Keratinocyte (primary cell): ENCODE measurements around the gene REEP6. TPM values are rescaled to one million over a fixed set of nuclear protein-coding genes. Genes with fewer than 3 reads are reported as not detected.
A peak's percentile ranks its signal among the peaks of the same experiment; 100 is the strongest.

Experiments used
- DNase-seq: peaks from one replicate; pipeline ENCODE4 v3.0.0-alpha.2; 2011; ENCODE audit warnings: low read depth, missing footprints, low spot score
- FAIRE-seq: peaks from 2 replicates; lab custom pipeline; 2011; peaks lifted over from hg19 to GRCh38; lab: Jason Lieb, UNC
- H2AFZ ChIP-seq: 2 replicates; pipeline ENCODE4 v1.6.0; 2012; ENCODE audit warnings: low read length, control low read depth, inconsistent platforms; ENCODE audit not compliant: control insufficient read depth
- H3K27ac ChIP-seq: 2 replicates; pipeline ENCODE4 v1.5.1; 2011; ENCODE audit warnings: low read length; ENCODE audit not compliant: control insufficient read depth, insufficient read depth
- H3K27me3 ChIP-seq: 3 replicates; pipeline ENCODE4 v1.6.0; 2011; ENCODE audit warnings: low read length; ENCODE audit not compliant: control insufficient read depth, insufficient read depth; ENCODE audit errors: extremely low read depth
- H3K36me3 ChIP-seq, 2 experiments: 2 replicates in 1 of 2; 3 replicates in 1 of 2; pipeline ENCODE4 v1.5.1; 2011; ENCODE audit warnings: low read length in 2 of 2, mild to moderate bottlenecking in 1 of 2; ENCODE audit not compliant: control insufficient read depth in 2 of 2, insufficient read depth in 2 of 2; ENCODE audit errors: extremely low read depth in 1 of 2
- H3K4me1 ChIP-seq: 3 replicates; pipeline ENCODE4 v1.5.1; 2011; ENCODE audit warnings: low read length; ENCODE audit not compliant: control insufficient read depth, insufficient read depth; ENCODE audit errors: extremely low read depth
- H3K4me2 ChIP-seq: 3 replicates; pipeline ENCODE4 v1.6.0; 2011; ENCODE audit warnings: low read depth, low read length; ENCODE audit not compliant: control insufficient read depth, insufficient read depth; ENCODE audit errors: extremely low read depth
- H3K4me3 ChIP-seq, 3 experiments: fragments of 200-600 bp in 1 of 3; sonication (generic) in 1 of 3; 2 replicates in 2 of 3; 3 replicates in 1 of 3; pipeline ENCODE4 v1.5.1; 2011 to 2016; ENCODE audit warnings: low read length in 3 of 3, mild to moderate bottlenecking in 3 of 3, control low read depth in 2 of 3, inconsistent platforms in 1 of 3, low read depth in 1 of 3, mixed read lengths in 1 of 3, mixed run types in 1 of 3, moderate library complexity in 1 of 3; ENCODE audit not compliant: control insufficient read depth in 2 of 3, insufficient read depth in 2 of 3; ENCODE audit errors: extremely low read depth in 1 of 3
- H3K79me2 ChIP-seq: 2 replicates; pipeline ENCODE4 v1.6.0; 2012; ENCODE audit warnings: low read length; ENCODE audit not compliant: control insufficient read depth, insufficient read depth
- H3K9ac ChIP-seq: 3 replicates; pipeline ENCODE4 v1.6.0; 2011; ENCODE audit warnings: low read length; ENCODE audit not compliant: control insufficient read depth, insufficient read depth; ENCODE audit errors: extremely low read depth
- H3K9me1 ChIP-seq: 3 replicates; pipeline ENCODE4 v1.6.0; 2011; ENCODE audit warnings: low read length; ENCODE audit not compliant: control insufficient read depth, insufficient read depth; ENCODE audit errors: extremely low read depth
- H3K9me3 ChIP-seq: 2 replicates; pipeline ENCODE4 v1.5.1; 2012; ENCODE audit warnings: low read depth, low read length; ENCODE audit not compliant: control insufficient read depth
- H4K20me1 ChIP-seq: 3 replicates; pipeline ENCODE4 v1.6.0; 2011; ENCODE audit warnings: low read length; ENCODE audit not compliant: control insufficient read depth, insufficient read depth; ENCODE audit errors: extremely low read depth
- CTCF ChIP-seq, 3 experiments: IDR thresholded peaks in 1 of 3; conservative IDR thresholded peaks in 1 of 3; optimal IDR thresholded peaks in 1 of 3; 2 replicates in 2 of 3; 3 replicates in 1 of 3; pipeline versions ENCODE3 to v1.5.1; 2011; ENCODE audit warnings: low read length in 3 of 3, mild to moderate bottlenecking in 3 of 3, moderate library complexity in 2 of 3, control low read depth in 1 of 3, inconsistent platforms in 1 of 3; ENCODE audit not compliant: insufficient read depth in 2 of 3; ENCODE audit errors: extremely low read depth in 1 of 3
- EZH2 ChIP-seq: IDR thresholded peaks from one replicate; pipeline ENCODE4 v1.6.1; 2012; ENCODE audit warnings: inconsistent platforms, mild to moderate bottlenecking, low read length, moderate library complexity
- dilution Hi-C: fragments of 300-500 bp; cut with MboI; formaldehyde crosslinking; loops from one replicate; pipeline ENCODE4 v1.7.0; 2020; ENCODE audit warnings: low sequenced_read_pairs; ENCODE audit not compliant: extremely low pct_ligation_motif_present
- polyA plus RNA-seq, 5 experiments: library from polyadenylated mRNA; depleted of rRNA in 3 of 5; stranded (reverse) in 3 of 5; stranded (forward) in 1 of 5; unstranded in 1 of 5; fragments of >200 nt; gene quantifications; 1 replicate in 1 of 5; 2 replicates in 3 of 5; 3 replicates in 1 of 5; pipeline versions ENCODE4 v1.2.1 to v1.2.3, GENCODE V29; 2011 to 2012; ENCODE audit warnings: missing spikeins in 2 of 5, low read depth in 1 of 5, low replicate concordance in 1 of 5

The REEP6 gene
- polyA plus RNA-seq, 1 donor (not counting 4 experiments of a cell fraction or from before 2014, with no cell fraction given) = 1.2 TPM

- Histone ChIP-seq H3K4me2 (no peak overlapping the region), H4K20me1 (no peaks in the 10 kb centered on the region), H3K79me2 (no peaks in the 10 kb centered on the region), H3K27me3 (peaks cover 19% of the 10 kb centered on the region), H3K9me1 (no peaks in the 10 kb centered on the region), H3K4me1 (peaks cover 12% of the 10 kb centered on the region), H3K27ac (no peak overlapping the region), H3K4me3 (no peak overlapping the region), H3K9me3 (no peaks in the 10 kb centered on the region), H3K9ac (no peak overlapping the region), H2AFZ (no peak overlapping the region), H3K36me3 (peaks cover 0 to 5% of the 10 kb centered on the region in 2 experiments)
- dilution Hi-C loops = no loop called here
- DNase-seq (no peak), FAIRE-seq (no peak)
- TF ChIP-seq EZH2 = no peak
Observed at GRCh38 chr19:1505991-1506881, 15.3 kb downstream of the REEP6 start.

- no peak for FAIRE-seq
- H3K9ac ChIP-seq = no peak overlapping the region
Observed at GRCh38 chr19:1507192-1507660, 16.2 kb downstream of the REEP6 start.

More at GRCh38 chr19:1507192-1507660, 16.2 kb downstream of the REEP6 start:
- Histone ChIP-seq H2AFZ (no peak overlapping the region), H3K4me2 (peak overlapping the region; percentile 75), H3K79me2 (no peaks in the 10 kb centered on the region), H3K9me3 (no peaks in the 10 kb centered on the region), H4K20me1 (no peaks in the 10 kb centered on the region), H3K4me1 (peaks cover 17% of the 10 kb centered on the region), H3K27ac (peak overlapping the region; percentile 47), H3K9me1 (no peaks in the 10 kb centered on the region), H3K27me3 (peaks cover 19% of the 10 kb centered on the region), H3K4me3 (peak overlapping the region in 2 of 3 experiments; percentile 55 to 69), H3K36me3 (peaks cover 0 to 5% of the 10 kb centered on the region in 2 experiments)
- no peak for DNase-seq
- TF ChIP-seq CTCF (optimal IDR thresholded peaks at IDR 0.05 in 1 of 3, IDR thresholded peaks at IDR 0.05 in 1 of 3, conservative IDR thresholded peaks at IDR 0.05 in 1 of 3; ENCODE audit: extremely low read depth in 1 of 3, insufficient read depth in 2 of 3, low read length in 3 of 3) = no peak
- TF ChIP-seq EZH2 = no peak
- dilution Hi-C loops = no loop called here
